Panc1 (cell line): ENCODE measurements around the gene SOBP. TPM values are rescaled to one million over a fixed set of nuclear protein-coding genes. Genes with fewer than 3 reads are reported as not detected.

Source experiments
- ATAC-seq: fragments of 200-7000 bp; cut with Tn5 transposase; 2 replicates; pipeline ENCODE4 v1.9.1; 2020; ENCODE audit warnings: mild to moderate bottlenecking, moderate library complexity
- BruUV-seq: library from RNA; stranded (reverse); fragments of 400-500 nt; replicated peaks from 2 replicates; lab custom pipeline; 2021; lab: Mats Ljungman, UMichigan
- CTCF ChIA-PET: fragments of 300-600 bp; sonication (Branson Sonifier 250); formaldehyde crosslinking; loops from one replicate; lab custom pipeline; 2022; ENCODE audit warnings: antibody characterized with exemption; lab: Charles Lee
- POLR2A ChIA-PET: fragments of 300-600 bp; sonication (Branson Sonifier 250); formaldehyde crosslinking; loops from one replicate; lab custom pipeline; 2022; ENCODE audit warnings: antibody characterized with exemption; lab: Charles Lee
- DNase-seq: peaks from one replicate; pipeline ENCODE4 v3.0.0-alpha.2; 2010; ENCODE audit warnings: low read depth, low spot score
- H3K27ac ChIP-seq: 2 replicates; pipeline ENCODE4 v1.5.1; 2011; ENCODE audit warnings: mild to moderate bottlenecking, low read length, inconsistent platforms
- H3K27me3 ChIP-seq: fragments of 200-500 bp; sonication (Bioruptor generic); 2 replicates; pipeline ENCODE4 v1.6.0; 2014; ENCODE audit warnings: low read length, inconsistent platforms; ENCODE audit not compliant: control insufficient read depth, insufficient read depth
- H3K36me3 ChIP-seq: fragments of 200-500 bp; sonication (Bioruptor generic); 2 replicates; pipeline ENCODE4 v1.5.1; 2014; ENCODE audit warnings: inconsistent platforms, mild to moderate bottlenecking, low read length, moderate library complexity; ENCODE audit not compliant: control insufficient read depth, insufficient read depth
- H3K4me1 ChIP-seq: 2 replicates; pipeline ENCODE4 v1.5.1; 2011; ENCODE audit warnings: inconsistent platforms, mild to moderate bottlenecking, low read length, moderate library complexity; ENCODE audit not compliant: control insufficient read depth, insufficient read depth
- H3K4me3 ChIP-seq, 2 experiments: 2 replicates each; pipeline ENCODE4 v1.5.1; 2011 to 2012; ENCODE audit warnings: low read depth in 2 of 2, low read length in 2 of 2, mild to moderate bottlenecking in 2 of 2, inconsistent platforms in 1 of 2, moderate library complexity in 1 of 2
- H3K9me3 ChIP-seq: fragments of 200-500 bp; sonication (Bioruptor generic); 2 replicates; pipeline ENCODE4 v1.5.1; 2014; ENCODE audit warnings: low read depth, mild to moderate bottlenecking, inconsistent platforms, low read length, moderate library complexity; ENCODE audit not compliant: control insufficient read depth, insufficient read depth
- POLR2AphosphoS5 ChIP-seq: IDR thresholded peaks from 2 replicates; pipeline ENCODE4 v1.6.1; 2012; ENCODE audit warnings: mild to moderate bottlenecking, low read depth, low read length, moderate library complexity
- SIN3A ChIP-seq: IDR thresholded peaks from 2 replicates; pipeline ENCODE4 v1.6.1; 2012; ENCODE audit warnings: low read depth, mild to moderate bottlenecking, low read length, moderate library complexity, borderline replicate concordance; ENCODE audit not compliant: insufficient read depth
- TCF7L2 ChIP-seq: IDR thresholded peaks from 2 replicates; pipeline ENCODE4 v1.6.1; 2011; ENCODE audit warnings: mild to moderate bottlenecking, low read depth, low read length, inconsistent platforms
- in situ Hi-C: cut with HindIII; loops from 2 replicates; pipeline ENCODE4 v1.10.0; 2016; ENCODE audit warnings: low sequenced_read_pairs, low pct_unique_long_range_greater_than_20kb
- intact Hi-C: fragments of 100-400 bp; cut with micrococcal nuclease; formaldehyde crosslinking; loops from one replicate; pipeline ENCODE4 v1.10.0; 2022; ENCODE audit not compliant: unreplicated experiment
- total RNA-seq: library from RNA; stranded (reverse); gene quantifications from one replicate; pipeline ENCODE4 v1.2.1, GENCODE V29; 2021; ENCODE audit not compliant: unreplicated experiment
- TF ChIP-seq, protein P1 (sequence below), 2 experiments: IDR thresholded peaks; 2 replicates each; pipeline ENCODE4 v1.6.1; 2011 to 2012; ENCODE audit warnings: low read depth in 2 of 2, control low read depth in 1 of 2, low read length in 1 of 2, mild to moderate bottlenecking in 1 of 2, moderate library complexity in 1 of 2; ENCODE audit not compliant: insufficient read depth in 1 of 2
- TF ChIP-seq, protein P2 (sequence below): fragments of 450-650 bp; IDR thresholded peaks from 2 replicates; pipeline ENCODE4 v1.5.1; 2017; ENCODE audit warnings: mild to moderate bottlenecking

Gene SOBP
- total RNA-seq, 1 experiment from 2014 or later, result 9.0 TPM

DNA sequence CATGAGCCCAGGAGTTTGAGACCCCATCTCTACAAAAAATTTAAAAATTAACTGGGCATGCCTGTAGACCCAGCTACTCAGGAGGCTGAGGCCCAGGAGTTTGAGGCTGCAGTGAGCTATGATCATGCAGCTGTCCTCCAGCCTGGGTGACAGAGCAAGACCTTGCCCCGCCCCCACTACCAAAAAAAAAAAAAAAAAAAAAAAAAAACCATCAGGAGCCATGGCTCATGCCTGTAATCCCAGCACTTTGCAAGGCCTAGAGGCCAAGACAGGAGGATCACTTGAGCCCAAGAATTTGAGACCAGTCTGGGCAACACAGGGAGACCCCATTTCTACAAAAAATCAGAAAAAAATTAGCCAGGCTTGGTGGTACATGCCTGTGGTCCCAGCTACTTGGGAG is 159.1 kb downstream of the SOBP start:
- ChIA-PET CTCF (interaction anchor here (0.6 kb wide), 1 partner anchor 532 kb away, joined by 9 read pairs; no protein-coding TSS in a partner anchor), POLR2A (interaction anchor here (0.6 kb wide), 1 partner anchor 198 kb away, joined by 5 read pairs; no protein-coding TSS in a partner anchor)
- H3K4me3 ChIP-seq, result no peak overlapping the region
- DNase-seq, result no peak
- intact Hi-C loops, result no loop called here
- H3K9me3 ChIP-seq, result no peaks in the 10 kb centered on the region
- no peak overlapping the region for H3K27ac ChIP-seq
- H3K27me3 ChIP-seq, result no peaks in the 10 kb centered on the region
- ATAC-seq, result no peak
- in situ Hi-C loops, result no loop called here
- no peaks in the 10 kb centered on the region for H3K36me3 ChIP-seq
- TF ChIP-seq SIN3A, result no peak
- no peak for TF ChIP-seq POLR2AphosphoS5
- TF ChIP-seq, protein P1, sequence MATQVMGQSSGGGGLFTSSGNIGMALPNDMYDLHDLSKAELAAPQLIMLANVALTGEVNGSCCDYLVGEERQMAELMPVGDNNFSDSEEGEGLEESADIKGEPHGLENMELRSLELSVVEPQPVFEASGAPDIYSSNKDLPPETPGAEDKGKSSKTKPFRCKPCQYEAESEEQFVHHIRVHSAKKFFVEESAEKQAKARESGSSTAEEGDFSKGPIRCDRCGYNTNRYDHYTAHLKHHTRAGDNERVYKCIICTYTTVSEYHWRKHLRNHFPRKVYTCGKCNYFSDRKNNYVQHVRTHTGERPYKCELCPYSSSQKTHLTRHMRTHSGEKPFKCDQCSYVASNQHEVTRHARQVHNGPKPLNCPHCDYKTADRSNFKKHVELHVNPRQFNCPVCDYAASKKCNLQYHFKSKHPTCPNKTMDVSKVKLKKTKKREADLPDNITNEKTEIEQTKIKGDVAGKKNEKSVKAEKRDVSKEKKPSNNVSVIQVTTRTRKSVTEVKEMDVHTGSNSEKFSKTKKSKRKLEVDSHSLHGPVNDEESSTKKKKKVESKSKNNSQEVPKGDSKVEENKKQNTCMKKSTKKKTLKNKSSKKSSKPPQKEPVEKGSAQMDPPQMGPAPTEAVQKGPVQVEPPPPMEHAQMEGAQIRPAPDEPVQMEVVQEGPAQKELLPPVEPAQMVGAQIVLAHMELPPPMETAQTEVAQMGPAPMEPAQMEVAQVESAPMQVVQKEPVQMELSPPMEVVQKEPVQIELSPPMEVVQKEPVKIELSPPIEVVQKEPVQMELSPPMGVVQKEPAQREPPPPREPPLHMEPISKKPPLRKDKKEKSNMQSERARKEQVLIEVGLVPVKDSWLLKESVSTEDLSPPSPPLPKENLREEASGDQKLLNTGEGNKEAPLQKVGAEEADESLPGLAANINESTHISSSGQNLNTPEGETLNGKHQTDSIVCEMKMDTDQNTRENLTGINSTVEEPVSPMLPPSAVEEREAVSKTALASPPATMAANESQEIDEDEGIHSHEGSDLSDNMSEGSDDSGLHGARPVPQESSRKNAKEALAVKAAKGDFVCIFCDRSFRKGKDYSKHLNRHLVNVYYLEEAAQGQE (IDR thresholded peaks at IDR 0.05; ENCODE audit: insufficient read depth in 1 of 2, low read depth in 2 of 2, low read length in 1 of 2), result no peak
- TF ChIP-seq TCF7L2, result no peak
- TF ChIP-seq, protein P2, sequence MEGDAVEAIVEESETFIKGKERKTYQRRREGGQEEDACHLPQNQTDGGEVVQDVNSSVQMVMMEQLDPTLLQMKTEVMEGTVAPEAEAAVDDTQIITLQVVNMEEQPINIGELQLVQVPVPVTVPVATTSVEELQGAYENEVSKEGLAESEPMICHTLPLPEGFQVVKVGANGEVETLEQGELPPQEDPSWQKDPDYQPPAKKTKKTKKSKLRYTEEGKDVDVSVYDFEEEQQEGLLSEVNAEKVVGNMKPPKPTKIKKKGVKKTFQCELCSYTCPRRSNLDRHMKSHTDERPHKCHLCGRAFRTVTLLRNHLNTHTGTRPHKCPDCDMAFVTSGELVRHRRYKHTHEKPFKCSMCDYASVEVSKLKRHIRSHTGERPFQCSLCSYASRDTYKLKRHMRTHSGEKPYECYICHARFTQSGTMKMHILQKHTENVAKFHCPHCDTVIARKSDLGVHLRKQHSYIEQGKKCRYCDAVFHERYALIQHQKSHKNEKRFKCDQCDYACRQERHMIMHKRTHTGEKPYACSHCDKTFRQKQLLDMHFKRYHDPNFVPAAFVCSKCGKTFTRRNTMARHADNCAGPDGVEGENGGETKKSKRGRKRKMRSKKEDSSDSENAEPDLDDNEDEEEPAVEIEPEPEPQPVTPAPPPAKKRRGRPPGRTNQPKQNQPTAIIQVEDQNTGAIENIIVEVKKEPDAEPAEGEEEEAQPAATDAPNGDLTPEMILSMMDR, result no peak
- H3K4me1 ChIP-seq, result peaks cover 39% of the 10 kb centered on the region
- BruUV-seq, result no TSS peak

GRCh38 chr6:107652526-107653182 is 162.7 kb downstream of the SOBP start:
- DNase-seq, result no peak
- CTCF ChIA-PET, result no interaction called here
- in situ Hi-C loops, result no loop called here
- Histone ChIP-seq H3K9me3 (no peaks in the 10 kb centered on the region), H3K4me3 (no peak overlapping the region), H3K4me1 (peaks cover 50% of the 10 kb centered on the region), H3K27ac (peak overlapping the region; percentile 89; the same call in 1 of the 2 replicates), H3K36me3 (no peaks in the 10 kb centered on the region), H3K27me3 (no peaks in the 10 kb centered on the region)
- ATAC-seq, result no peak
- BruUV-seq, result no TSS peak
- TF ChIP-seq POLR2AphosphoS5 (no peak), SIN3A (no peak), TCF7L2 (no peak)
- TF ChIP-seq, protein P1 (IDR thresholded peaks at IDR 0.05; ENCODE audit: insufficient read depth in 1 of 2, low read depth in 2 of 2, low read length in 1 of 2), result no peak
- TF ChIP-seq, protein P2, result no peak
- POLR2A ChIA-PET, result interaction anchor here (0.5 kb wide), 1 partner anchor 20 kb away, joined by 8 read pairs; no protein-coding TSS in a partner anchor
- intact Hi-C loops, result no loop called here
